HL-60 (cell line): ENCODE results near the gene EML6.
"Not testable (repeated sequence)": the region's sequence is repeated elsewhere in the genome, so short reads cannot be mapped to it uniquely, and the experiment has no call there.

Experiments used
- DNase-seq, 2 experiments: peaks; one replicate each; pipeline ENCODE4 v3.0.0-alpha.2; 2010 to 2020; ENCODE audit warnings: low read depth in 1 of 2, low spot score in 1 of 2
- H3K27ac ChIP-seq: fragments of 250-450 bp; sonication (Bioruptor Pico); replicated peaks from 2 replicates; pipeline ENCODE4 v1.5.1; 2020; ENCODE audit warnings: mild to moderate bottlenecking, moderate library complexity
- H3K27me3 ChIP-seq: fragments of 250-450 bp; sonication (Bioruptor Pico); 2 replicates; pipeline ENCODE4 v1.5.1; 2021; ENCODE audit warnings: mild to moderate bottlenecking, moderate library complexity; ENCODE audit not compliant: insufficient read depth, poor library complexity, severe bottlenecking
- H3K4me3 ChIP-seq: replicated peaks from 2 replicates; pipeline ENCODE4 v1.5.1; 2011; ENCODE audit warnings: mild to moderate bottlenecking, control low read depth, low read length; ENCODE audit not compliant: insufficient read depth
- GABPA ChIP-seq: IDR thresholded peaks from 2 replicates; pipeline ENCODE4 v1.6.1; 2012; ENCODE audit warnings: low read depth
- POLR2AphosphoS5 ChIP-seq: IDR thresholded peaks from 2 replicates; pipeline ENCODE4 v1.6.1; 2012; ENCODE audit warnings: low read depth
- REST ChIP-seq: IDR thresholded peaks from 2 replicates; pipeline ENCODE4 v1.6.1; 2012; ENCODE audit warnings: low read depth; ENCODE audit not compliant: insufficient replicate concordance
- SPI1 ChIP-seq: IDR thresholded peaks from 2 replicates; pipeline ENCODE4 v1.6.1; 2012; ENCODE audit warnings: low read depth, mild to moderate bottlenecking, borderline replicate concordance
- TF ChIP-seq, protein P1 (sequence below): IDR thresholded peaks from one replicate; pipeline ENCODE4 v1.5.1; 2011; ENCODE audit warnings: low read length, control low read depth, inconsistent platforms; ENCODE audit not compliant: insufficient read depth

Gene EML6

DNA sequence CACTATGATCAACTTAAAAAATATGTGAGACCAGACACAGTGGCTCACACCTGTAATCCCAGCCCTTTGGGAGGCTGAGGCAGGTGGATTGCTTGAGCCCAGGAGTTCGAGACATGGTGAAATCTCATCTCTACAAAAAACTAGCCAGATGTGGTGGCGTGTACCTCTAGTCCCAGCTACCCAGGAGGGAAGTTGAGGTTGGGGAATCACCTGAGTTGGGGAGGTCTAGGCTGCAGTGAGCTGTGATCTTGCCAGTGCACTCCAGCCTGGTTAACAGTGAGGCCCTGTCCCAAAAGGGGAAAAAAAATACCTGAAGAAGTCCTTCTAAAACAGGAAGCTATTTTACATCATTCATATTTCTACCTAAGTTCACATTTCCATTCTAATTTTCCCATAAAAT lies 144.0 kb downstream of the EML6 start:
- Histone ChIP-seq H3K4me3 (no peak overlapping the region), H3K27me3 (no peaks in the 10 kb centered on the region), H3K27ac (no peak overlapping the region)
- no peak for DNase-seq
- TF ChIP-seq REST (no peak), GABPA (no peak), SPI1 (no peak), POLR2AphosphoS5 (no peak)
- TF ChIP-seq, protein P1, sequence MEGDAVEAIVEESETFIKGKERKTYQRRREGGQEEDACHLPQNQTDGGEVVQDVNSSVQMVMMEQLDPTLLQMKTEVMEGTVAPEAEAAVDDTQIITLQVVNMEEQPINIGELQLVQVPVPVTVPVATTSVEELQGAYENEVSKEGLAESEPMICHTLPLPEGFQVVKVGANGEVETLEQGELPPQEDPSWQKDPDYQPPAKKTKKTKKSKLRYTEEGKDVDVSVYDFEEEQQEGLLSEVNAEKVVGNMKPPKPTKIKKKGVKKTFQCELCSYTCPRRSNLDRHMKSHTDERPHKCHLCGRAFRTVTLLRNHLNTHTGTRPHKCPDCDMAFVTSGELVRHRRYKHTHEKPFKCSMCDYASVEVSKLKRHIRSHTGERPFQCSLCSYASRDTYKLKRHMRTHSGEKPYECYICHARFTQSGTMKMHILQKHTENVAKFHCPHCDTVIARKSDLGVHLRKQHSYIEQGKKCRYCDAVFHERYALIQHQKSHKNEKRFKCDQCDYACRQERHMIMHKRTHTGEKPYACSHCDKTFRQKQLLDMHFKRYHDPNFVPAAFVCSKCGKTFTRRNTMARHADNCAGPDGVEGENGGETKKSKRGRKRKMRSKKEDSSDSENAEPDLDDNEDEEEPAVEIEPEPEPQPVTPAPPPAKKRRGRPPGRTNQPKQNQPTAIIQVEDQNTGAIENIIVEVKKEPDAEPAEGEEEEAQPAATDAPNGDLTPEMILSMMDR, result no peak

DNA sequence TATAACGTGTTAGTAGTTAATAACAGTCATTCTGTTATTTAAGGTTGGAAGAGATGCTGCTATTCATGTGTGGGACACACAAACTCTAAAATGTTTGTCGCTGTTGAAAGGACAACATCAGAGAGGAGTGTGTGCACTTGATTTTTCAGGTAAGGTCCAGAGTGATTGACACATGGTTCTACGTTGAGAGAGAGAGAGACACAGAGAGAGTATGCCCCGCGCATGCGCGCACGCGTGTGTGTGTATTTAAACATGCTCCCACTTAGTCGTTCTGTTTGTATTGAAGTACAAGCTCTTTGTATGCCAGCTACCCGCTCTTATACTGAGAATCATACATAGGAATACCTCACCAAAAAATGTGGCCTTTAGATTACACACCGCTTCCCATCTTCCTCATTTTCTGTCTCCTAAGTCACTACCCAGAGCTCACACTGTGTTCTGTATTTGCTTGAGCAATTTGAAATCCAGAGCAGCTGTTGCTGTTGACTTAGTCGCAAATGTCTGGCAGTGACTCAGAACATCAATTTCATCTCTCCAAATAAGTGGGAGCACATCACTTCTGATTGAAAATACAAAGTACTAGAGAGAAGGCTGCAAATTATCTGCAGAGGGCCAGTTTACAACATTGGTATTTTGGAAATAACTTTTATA lies 148.1 kb downstream of the EML6 start:
- DNase-seq, result no peak
- no peak overlapping the region for H3K27ac ChIP-seq
- H3K4me3 ChIP-seq, result no peak overlapping the region
- TF ChIP-seq REST (no peak), SPI1 (no peak), POLR2AphosphoS5 (no peak), GABPA (no peak)
- TF ChIP-seq, protein P1, result no peak
- H3K27me3 ChIP-seq, result no peaks in the 10 kb centered on the region

DNA sequence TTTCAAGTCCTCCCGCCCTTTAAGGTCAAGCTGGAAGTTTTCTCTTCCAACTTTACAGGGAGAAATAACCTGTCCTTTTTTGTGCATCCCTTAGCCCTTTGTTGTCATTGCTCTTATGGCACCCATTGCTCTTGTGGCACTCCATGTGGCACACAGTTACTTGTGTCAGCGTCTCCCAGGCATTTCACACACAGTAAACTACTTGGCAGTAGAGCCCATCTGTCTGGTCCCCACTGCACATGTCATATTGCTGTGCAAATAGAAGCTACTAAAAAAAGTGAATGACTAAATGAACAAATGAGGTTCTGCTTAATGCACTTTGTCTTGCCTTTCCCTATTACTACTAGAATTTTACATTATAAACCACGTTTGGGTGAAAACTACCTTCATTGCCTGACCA lies 149.3 kb downstream of the EML6 start:
- DNase-seq, result no peak
- no peak for TF ChIP-seq GABPA
- Histone ChIP-seq H3K27me3 (no peaks in the 10 kb centered on the region), H3K27ac (no peak overlapping the region), H3K4me3 (no peak overlapping the region)

GRCh38 chr2:54873236-54873635 lies 149.8 kb downstream of the EML6 start:
- not testable (repeated sequence) for H3K4me3 ChIP-seq

DNA sequence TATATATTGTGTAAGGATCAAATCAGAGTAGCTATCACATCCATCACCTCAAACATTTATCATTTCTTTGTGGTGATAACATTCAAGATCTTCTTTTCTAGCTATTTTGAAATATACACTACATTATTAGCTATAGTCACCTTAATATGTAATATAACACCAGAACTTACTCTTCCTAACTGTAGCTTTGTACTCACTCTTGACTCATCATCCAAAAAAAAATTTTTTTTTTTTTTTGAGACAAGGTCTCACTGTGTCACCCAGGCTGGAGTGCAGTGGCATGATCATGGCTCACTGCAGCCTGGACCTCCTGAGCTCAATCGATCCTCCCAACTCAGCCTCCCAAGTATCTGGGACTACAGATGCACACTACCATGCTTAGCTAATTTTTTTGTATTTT lies 153.3 kb downstream of the EML6 start:
- Histone ChIP-seq H3K4me3 (no peak overlapping the region), H3K27me3 (no peaks in the 10 kb centered on the region), H3K27ac (no peak overlapping the region)
- DNase-seq, result no peak
- no peak for TF ChIP-seq REST
- TF ChIP-seq GABPA, result no peak
- no peak for TF ChIP-seq POLR2AphosphoS5
- TF ChIP-seq, protein P1, result no peak
- TF ChIP-seq SPI1, result no peak

More at GRCh38 chr2:54873236-54873635, 149.8 kb downstream of the EML6 start:
- H3K27me3 ChIP-seq, DNase-seq, H3K27ac ChIP-seq: not testable (repeated sequence)
